LoVo (cell line): Measurements from ENCODE around the gene IFIT3.
A peak's percentile ranks its signal among the peaks of the same experiment; 100 is the strongest.
"Not testable (repeated sequence)": the region's sequence is repeated elsewhere in the genome, so short reads cannot be mapped to it uniquely, and the experiment has no call there.

Experiments
- DNase-seq: peaks from one replicate; pipeline ENCODE4 v3.0.0-alpha.2; 2016; ENCODE audit warnings: low spot score

IFIT3 gene

DNA sequence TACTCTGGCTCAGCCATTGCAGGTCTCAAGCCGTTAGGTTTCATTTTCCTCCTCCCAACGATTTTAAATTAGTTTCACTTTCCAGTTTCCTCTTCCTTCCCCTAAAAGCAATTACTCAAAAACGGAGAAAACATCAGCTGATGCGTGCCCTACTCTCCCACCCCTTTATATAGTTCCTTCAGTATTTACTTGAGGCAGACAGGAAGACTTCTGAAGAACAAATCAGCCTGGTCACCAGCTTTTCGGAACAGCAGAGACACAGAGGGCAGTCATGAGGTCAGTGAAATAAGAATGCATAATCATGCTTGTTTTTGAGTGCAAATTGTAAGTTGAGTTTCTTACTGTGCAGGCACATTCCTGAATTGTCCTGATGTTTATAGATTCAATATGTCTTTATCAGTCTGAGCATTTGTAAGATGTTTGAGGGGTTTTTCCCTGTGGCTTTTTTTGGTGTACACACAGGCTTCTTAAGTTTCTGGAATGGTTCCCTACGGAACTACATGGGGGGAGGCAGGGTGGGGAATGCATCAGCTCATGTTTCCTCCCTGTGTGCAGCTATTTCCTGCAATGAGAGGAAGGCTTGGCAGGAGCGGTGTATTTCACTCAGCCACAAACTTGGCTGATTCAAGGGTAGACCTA lies at the start of gene IFIT3:
Gene IFIT3 (plus strand): TSS at position 195 of the 639 bp plus-strand sequence. CDS start 77 bp downstream, at position 272.
- DNase-seq: peak; percentile 62

GRCh38 chr10:89278034-89278535 lies 49.7 kb upstream of the IFIT3 start:
- DNase-seq: peak; percentile 89

- no peak for DNase-seq
Observed at GRCh38 chr10:89278900-89279392, 48.9 kb upstream of the IFIT3 start.

- peak; percentile 27 for DNase-seq
Observed at GRCh38 chr10:89279421-89279869, 48.4 kb upstream of the IFIT3 start.

- no peak for DNase-seq
Observed at GRCh38 chr10:89280508-89280907, 47.3 kb upstream of the IFIT3 start.

DNA sequence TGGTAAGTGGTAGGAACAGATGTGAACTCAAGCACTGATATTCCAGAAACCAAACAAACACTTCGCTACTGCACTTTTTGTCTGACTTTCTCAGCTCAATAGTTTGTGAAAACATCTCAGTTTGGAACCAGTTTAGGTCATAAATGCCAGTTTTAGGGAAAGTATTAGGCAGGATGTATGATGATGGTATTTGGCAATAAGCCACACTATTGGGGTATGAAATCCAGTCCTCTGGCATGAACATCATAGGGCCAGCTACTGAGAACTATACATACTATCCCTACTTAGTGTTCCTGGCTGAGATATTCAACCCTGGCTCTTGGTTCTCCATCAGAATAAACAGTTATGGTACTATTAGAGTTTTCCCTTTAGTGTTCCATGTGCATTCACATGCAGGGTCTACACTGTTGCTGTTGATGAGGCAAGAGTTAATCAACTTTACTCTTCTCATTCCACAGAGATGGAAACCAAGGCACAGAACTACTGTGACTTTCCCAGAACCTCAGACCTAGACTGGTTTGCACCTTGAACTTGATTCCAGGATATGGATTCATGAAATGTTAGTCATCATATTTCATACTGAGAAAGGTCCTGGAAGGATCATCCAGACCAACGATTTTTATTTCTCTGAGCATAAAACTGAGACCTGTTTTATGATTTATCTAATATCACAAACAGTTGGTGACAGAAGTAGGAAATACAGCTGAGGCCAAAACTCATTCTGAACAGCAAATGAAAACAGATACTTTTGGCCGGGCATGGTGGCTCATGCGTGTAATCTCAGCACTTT lies 46.0 kb upstream of the IFIT3 start:
- DNase-seq: no peak

- DNase-seq: no peak
Observed at GRCh38 chr10:89283025-89283935, 44.5 kb upstream of the IFIT3 start.

GRCh38 chr10:89283936-89284475 lies 43.8 kb upstream of the IFIT3 start:
- DNase-seq: no peak

DNA sequence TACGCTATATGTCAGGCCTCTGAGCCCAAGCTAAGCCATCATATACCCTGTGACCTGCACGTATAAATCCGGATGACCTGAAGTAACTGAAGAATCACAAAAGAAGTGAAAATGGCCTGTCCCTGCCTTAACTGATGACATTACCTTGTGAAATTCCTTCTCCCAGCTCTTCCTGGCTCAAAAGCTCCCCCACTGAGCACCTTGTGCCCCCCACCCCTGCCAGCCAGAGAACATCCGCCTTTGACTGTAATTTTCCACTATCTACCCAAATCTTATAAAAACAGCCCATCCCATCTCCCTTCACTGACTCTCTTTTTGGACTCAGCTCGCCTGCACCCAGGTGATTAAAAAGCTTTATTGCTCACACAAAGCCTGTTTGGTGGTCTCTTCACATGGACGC lies 43.1 kb upstream of the IFIT3 start:
- DNase-seq: not testable (repeated sequence)

DNA sequence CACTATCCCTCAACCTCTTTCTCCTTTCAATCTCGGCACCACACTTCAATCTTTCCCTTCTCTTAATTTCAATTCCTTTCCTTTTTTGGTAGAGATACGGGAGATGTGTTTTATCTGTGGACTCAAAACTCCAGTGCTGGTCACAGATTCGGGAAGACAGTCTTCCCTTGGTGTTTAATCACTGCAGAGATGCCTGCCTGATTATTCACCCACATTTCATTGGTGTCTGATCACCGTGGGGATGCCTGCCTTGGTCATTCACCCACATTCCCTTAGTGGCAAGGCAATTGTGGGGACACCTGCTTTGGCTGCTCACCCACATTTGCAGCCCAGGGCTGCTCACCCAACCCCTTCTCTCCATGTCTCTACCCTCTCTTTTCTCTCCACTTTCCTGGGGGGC lies 42.5 kb upstream of the IFIT3 start:
- DNase-seq: not testable (repeated sequence)

DNA sequence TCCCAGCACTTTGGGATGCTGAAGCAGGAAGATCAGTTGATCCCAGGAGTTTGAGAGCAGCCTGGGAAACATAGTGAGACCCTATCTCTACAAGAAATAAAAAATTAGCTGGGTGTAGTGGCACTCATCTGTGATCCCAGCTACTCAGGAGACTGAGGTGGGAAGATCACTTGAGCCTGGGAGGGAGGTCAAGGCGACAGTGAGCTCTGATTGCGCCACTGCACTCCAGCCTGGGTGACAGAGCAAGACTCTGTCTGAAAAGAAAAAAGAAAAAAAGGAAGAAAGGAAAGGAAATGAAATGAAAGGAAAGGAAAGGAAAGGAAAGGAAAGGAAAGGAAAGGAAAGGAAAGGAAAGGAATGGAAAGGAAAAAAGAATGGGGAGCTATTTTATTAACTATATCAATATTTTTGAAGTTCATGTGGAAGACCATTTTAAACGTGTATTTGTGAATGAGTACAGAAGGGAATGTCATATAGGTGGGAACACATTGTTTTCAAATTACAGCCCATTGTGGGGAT lies 33.0 kb upstream of the IFIT3 start:
- no peak for DNase-seq

- no peak for DNase-seq
Observed at GRCh38 chr10:89295597-89295996, 32.2 kb upstream of the IFIT3 start.

- no peak for DNase-seq
Observed at GRCh38 chr10:89296220-89296648, 31.6 kb upstream of the IFIT3 start.

DNA sequence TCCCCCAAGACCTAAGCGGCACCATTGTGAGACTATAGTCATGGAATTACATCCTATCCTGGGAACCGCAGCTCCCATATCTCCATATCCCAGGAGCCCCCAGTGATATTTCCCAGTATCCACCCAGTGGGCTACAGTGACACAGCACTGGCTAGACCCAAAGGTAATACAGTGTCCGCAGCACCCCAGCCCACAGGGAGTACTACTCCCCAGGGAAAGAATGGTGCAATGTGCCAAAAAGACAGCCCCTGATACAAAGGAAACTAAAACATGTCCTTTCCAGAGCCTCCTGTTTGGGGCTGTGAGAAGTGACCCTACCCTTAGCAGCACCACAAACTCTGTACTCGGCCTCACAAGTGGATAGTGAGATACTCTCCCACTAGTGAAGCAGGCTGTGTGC lies 30.4 kb upstream of the IFIT3 start:
- DNase-seq: no peak

- DNase-seq: no peak
Observed at GRCh38 chr10:89297791-89298190, 30.0 kb upstream of the IFIT3 start.

DNA sequence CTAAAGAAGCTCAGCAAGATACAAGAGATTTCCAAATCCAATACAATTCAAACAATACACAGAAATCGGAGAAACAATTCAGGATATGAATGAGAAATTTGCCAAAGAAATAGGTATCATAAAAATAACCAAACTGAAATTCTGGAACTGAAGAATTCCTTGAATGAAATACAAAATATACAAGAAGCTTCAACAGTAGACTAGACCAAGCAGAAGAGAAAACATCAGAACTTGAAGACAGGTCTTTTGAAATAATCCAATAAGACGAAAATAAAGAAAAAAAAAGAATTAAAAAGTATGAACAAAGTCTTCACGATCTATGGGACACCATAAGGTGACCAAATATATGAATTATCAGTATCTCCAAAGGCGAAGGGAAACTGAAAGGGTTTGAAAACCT lies 28.8 kb upstream of the IFIT3 start:
- no peak for DNase-seq

- DNase-seq: no peak
Observed at GRCh38 chr10:89301232-89301631, 26.6 kb upstream of the IFIT3 start.

DNA sequence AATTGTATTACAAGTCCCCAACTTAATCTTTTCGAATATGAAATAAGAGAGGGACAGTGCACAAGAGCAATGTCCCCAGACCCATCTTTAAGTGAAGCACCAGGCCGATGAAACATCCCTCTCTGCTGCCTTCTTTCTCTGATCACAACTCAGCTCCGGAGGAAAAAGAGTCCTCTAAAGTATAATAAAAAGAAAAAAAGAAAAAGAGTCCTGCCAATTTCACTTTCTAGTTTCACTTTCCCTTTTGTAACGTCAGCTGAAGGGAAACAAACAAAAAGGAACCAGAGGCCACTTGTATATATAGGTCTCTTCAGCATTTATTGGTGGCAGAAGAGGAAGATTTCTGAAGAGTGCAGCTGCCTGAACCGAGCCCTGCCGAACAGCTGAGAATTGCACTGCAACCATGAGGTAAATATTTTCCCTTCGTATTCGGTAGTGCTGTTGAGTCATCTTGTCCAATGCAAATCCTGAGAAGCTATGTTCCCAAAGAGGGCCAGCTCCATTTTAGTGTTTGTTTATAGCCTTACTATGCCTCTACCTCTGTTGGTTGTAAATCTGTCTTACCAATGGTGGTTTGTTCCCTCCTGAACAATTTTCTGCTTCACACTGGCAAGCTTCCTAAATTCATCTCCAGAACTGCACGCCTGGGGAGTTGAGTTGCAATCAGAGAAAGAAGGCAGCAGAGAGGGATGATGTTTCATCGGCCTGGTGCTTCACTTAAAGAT lies 25.9 kb upstream of the IFIT3 start, which contains the start of gene IFIT2:
Gene IFIT2 (plus strand): TSS at position 326 of the 725 bp plus-strand sequence. CDS start 78 bp downstream, at position 404.
- peak; percentile 51 for DNase-seq

DNA sequence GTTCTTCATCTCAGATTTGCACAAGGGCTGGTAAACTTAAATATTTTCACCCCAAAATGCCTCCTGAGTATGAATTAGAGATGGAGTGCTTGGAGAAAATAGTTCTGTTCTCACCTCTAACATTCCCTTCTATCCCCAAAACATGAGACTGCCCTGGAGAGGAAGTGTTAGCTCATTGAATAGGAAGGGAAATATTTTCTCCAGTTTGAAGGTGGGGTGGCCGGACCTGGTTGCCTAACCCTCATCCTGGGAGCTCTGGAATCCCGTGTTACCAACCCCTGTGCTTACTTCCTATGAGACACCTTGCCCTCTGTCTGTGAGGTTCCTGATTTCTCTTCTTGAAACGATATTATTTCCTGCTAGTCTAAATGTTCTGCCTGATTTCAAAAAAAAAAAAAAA lies 25.2 kb upstream of the IFIT3 start:
- no peak for DNase-seq

DNA sequence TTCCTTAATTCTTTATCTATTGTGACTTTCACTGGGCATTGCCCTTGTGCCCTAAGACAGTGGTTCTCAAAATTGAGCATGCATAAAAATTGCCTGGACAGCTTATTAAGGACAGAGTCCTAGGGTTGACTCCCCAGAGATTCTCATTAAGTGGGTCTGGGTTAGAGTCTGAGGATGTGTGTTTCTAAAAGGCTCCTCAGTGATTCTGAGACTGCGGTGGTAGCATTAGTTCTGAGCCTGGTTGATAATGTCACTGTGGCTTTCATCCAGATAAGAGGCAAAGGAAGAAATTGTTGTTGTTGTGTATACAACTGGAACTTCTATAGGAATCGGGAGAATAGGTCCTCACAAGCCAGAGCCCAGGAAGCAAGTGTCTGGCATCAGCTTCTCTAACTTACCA lies 24.6 kb upstream of the IFIT3 start:
- DNase-seq: no peak

- no peak for DNase-seq
Observed at GRCh38 chr10:89304026-89304425, 23.8 kb upstream of the IFIT3 start.
